NCI-H524 (cell line): ENCODE data around the gene MALAT1.

Source experiments
- DNase-seq, 2 experiments: peaks; one replicate each; lab custom pipeline; 2025; lab: John Stamatoyannopoulos, UW

MALAT1 gene

DNA sequence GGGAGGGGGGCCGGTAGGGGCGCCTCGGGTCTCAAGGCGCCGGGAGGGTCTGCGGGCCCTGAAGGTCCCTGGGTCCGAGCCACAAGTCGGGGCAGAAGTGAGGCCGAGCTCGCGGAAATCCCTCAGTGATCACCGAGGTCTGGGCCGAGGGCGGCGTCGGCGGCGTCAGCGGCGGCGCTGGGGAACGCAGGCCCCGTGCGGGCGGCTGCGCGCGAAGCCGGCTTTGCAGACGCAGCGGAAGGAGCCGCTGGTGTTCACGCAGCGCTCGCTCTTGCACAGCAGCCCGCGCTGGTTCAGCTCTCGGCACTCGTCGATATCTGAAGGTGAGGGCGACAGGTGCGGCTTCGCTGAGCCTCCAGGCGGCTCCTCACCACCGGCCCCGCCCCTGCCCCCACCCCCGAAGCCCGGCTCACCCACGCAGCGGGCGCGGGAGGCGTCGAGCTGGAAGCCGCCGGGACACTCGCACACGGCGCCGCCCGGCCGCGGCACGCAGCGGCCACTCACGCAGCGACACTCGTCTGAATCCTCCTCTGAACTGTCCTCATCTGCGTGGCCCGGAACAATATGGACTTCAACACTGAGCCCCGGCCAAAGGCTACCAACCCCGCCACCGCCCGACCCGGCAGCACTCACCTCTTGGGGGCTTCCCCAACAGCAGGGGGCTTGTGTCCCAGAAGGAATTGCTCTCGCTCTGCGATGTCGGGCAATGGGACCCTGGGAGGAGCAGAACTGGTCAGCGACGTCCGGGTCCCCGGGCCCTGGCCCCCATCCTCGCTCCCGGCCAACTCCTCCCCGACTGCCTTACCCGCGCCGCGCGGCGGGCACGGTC lies 40.3 kb downstream of the MALAT1 start:
- no peak for DNase-seq

DNA sequence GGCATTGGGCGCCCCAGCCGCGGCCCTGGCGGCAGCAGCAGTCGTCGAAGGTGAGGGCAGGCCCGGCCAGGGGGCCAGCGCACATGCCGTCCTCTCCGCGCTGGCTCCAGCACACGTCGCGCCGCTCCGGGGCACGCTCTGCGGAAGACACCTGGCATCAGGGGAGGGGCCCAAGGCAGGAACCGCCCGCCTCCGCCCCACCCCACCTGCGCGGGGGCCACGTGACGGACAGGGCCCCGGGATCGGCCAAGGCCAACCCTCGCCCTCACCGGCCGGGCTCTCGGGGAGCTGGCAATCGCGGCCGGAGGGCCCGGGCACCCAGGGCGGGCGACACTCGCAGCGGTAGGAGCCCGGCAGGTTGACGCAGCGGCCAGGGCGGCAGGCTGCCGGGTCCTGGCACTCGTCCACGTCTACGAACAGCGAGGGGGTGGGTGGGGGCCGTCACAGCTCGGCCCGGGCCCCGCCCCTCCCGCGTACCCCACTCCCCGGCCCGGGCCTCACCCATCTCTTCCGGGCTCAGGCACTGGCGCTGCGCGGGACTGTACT lies 41.0 kb downstream of the MALAT1 start:
- DNase-seq: no peak

DNA sequence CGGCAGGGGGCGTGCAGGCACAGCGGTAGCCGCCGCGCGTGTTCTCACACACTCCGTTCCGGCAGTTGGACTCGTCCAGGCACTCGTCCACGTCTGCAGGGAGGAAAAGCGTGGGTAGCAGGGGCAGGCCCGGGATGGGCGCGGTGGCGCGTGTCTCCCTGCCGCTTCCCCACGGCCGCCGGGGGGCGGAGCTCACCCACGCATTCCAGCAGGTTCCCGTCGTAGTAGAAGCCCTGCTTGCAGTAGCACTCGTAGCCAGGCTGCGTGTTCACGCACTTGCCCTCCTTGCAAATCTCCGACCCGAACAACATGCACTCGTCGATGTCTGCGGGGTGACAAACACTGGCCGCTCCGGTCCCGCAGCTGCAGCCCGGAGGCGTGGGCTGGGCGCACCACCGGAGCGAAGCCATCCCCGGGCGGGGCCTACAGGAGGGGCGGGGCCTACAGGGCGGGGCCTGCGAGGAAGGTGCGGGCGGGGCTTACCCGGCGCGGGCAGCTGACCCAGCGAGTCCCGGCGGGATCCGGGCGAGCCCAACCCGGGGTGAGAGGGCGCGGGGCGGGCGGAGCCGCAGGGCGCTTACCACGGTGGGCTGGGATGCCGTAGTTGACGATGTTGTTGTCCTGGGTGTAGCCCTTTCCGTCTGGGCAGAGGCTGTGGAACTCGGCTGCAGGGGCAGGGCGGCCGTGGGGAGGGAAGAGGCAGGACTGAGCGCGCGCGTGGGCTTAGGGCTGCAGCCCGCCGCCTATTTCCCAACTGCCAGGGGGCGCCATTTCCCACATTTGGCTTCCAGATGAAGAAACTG lies 41.6 kb downstream of the MALAT1 start:
- peak; percentile 18 to 58 for DNase-seq

DNA sequence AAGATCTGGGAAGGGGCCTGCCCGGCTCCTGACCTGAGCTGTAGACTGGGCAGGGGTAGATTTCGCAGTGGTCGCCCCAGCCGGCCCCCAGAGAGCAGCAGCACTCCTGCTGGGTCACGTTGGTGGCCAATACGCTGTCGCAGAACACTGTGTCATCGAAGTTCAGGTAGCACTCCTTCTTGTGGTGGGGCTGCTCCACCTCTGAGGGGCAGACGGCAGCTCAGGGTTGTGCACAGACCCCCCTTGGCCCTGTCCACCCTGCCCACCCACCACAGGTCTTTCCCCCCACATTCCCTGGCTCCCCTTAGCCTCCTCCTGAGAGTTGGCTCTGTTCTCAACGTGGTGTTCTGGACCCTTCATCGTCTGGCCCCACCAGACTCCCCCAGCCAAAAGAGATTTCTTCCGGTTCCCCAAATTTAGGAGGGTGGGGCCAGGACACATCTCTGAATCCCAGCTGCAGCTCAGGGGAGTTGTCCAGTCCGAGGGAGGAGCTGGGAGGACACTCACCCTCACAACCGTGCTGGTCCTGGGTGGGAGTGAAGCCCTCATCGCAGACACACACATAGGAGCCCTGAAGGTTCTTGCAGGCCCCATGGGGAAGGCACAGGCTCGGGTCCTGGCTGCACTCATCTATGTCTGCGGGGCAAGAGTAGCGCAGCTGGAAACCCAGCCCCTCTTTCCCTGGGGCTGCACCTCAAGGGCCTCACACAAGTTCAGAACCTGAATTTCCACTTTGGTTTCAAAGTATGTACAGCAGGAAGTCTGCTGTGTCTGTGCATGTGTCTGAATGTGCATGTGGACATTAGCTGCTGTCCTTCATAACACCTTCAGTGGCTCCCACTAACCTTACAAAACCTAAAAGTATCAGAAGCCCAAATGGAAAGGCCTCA lies 42.5 kb downstream of the MALAT1 start:
- no peak for DNase-seq

DNA sequence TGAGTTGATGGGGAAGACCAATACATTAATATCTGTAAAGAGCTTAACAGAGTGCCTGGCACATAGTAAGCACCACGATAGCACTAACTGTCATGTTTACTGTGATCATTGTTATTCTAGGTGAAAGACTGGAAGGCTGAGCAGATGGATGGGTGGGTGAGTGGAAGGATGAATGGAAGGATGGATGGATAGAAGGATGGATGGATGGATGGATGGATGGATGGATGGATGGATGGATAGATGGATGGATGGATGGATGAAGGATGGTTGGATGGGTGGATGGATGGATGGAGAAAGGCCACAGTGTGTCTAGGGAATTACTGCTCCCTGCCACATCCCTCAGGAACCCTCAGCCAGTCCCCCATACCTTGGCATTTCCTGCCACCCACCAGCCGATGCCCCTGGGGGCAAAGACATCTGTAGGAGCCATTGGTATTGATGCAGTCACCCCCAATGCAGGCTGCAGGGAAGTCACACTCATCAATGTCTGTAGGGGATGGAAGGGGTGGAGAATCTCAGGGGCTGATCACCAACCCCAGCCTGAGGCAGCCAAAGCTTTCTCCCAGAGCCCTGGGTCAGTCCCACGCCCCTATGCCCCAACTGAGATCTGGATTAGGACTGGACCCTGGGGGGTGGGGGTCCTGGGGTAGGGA lies 44.0 kb downstream of the MALAT1 start:
- no peak for DNase-seq

DNA sequence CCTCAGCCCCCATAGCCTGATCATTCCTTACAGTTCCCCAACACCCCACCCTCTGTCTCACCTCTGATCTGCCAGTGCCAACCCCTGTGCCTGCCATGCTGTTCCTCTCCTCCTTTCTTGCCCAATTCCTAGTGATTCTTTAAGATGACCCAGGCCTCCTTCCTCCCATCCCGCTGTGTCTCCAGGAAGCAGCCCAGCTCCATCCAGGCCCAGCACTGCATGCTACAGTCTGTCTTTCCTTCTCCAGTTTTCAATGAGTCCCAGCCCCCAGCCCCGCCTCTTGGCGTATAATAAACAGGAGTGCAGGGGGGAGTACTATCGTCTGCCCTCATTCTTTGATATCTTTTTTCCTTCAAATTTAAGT lies 47.0 kb downstream of the MALAT1 start:
- DNase-seq: no peak

DNA sequence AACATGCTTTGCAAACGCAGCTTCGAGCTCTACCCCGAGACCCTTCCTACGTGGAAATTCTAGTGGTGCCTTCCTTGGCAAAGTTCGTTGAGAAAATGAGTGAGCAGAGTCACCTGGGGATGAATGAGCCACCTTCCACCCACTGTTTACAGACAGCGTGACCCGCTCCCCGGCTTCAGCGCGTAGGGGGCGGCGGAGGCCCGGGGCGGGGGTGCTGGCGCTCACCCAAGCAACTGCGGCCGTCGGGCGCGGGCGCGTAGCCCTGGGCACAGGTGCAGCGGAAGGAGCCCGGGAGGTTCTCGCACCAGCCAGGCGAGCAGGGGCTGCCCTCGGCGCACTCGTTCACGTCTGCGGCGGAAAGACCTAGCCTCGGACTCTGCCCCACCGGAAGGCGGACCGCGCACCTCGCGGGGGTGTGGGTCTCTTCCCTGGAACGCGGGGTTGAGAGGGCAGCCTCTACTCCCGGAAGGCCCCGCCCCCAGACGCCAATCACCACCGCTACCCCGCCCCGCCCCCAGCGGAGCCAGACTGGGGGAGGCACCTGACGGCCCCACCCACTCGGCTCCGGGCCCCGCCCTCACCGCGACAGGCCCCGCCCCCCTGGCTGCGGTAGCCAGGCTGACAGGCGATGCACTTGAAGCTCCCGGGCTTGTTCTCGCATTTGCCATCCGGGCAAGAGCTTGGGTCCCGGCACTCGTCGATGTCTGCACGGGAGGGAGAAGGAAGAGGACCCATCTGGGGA lies 47.5 kb downstream of the MALAT1 start:
- DNase-seq: peak in 1 of 2 experiments; percentile 43

DNA sequence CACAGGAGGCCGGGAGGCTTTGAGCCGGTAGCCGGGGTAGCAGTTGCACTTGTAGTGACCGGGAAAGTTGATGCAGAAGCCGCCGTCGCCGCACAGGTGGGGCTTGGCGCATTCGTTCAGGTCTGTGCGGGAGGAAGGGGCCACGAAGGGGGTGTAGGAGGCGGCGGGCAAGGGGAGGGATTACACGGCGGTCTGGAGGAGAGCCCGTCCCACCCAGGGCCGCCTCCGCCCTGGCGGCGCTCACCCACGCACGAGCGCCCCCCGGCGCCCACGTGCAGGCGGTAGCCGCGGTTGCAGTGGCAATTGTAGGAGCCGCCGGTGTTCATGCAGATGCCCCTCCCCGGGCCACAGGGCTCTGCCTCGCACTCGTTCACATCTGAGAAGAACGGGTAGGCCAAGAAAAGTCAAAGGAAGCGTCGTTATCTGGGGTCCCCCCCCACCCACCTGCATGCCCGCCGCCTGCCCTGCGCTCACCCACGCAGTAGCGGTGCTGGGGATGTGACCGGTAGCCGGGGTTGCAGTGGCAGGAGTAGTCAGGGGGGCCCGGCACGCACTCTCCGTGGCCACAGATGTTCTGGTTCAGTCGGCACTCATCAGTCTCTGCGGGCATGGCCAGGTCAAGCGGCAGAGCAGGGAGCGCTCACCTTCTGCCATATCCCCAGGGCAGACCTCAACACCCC lies 48.7 kb downstream of the MALAT1 start:
- DNase-seq: no peak

DNA sequence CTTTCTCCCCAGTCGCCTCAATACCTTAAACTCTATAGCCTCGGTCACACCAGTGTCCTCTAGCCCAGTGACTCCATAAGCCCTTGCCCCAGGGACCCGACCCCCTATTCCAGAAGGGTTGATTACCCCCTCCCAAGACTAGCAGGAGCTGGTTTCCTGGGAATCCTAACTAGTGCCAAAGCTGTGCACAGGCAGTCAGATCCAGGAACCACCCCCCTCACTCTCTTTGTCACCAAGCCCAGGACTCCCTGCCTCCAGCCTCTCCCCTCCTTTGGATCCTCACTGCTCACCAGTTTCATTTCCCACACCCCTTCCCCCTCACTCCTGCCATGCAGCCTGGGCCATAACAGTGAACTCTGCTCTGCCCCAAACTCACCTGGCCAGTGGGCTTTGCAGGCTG lies 49.5 kb downstream of the MALAT1 start:
- DNase-seq: no peak

DNA sequence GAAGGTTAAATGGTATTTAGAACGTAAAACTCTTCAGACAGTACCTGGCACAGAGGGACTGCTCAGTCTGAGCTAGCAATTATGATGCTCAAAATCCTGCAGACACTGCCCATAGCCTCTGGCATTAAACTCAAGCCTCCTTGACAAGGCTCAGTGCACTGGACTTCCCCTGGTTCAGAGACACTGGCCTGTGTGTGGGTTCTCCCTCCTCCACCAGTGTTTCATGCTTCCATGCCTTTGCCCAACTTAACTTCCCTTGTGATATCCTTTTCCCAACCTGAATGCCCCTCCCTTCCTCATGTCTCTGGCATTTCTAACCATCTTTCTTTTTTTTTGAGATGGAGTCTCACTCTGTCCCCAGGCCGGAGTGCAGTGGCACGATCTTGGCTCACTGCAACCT lies 50.3 kb downstream of the MALAT1 start:
- DNase-seq: no peak

DNA sequence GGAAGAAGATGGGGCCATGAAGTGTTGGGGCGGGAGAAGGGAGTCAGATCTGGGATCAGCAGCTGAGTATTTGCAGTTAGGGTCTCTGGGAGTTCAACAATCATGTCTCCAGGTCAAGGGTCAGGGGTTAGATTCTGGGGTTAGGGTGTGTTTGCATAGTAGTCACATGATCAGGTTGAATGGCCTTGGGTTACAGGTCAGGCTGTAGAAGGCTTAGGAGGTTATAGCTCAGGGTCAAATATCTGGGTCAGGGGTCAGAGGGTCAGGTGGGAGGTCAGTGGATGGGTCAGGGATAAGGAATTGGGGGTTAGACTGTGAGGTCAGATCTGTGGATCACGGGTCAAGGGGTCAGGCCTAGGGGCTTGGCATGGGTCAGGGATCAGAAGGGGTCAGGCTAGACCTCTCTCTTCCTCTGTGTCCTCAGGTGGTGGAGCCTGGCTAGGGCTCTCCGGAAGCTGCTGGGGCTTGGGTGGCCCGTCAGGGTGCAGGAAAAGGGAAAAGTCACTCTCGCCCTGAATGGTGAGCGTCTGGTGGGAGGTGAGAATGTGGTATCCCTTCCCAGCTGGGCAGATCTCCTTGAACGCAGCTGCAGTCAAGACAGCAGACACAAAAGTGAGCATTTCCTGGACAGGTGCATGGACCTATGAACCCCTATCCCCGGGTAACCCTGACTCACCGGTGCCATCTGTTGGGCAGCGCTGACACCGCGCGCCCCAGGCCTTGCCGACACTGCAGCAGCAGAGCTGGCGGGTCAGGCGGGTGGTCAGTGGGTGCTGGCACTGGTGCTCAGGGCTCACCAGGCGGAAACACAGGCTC lies 52.9 kb downstream of the MALAT1 start:
- peak in 1 of 2 experiments; percentile 46 for DNase-seq

DNA sequence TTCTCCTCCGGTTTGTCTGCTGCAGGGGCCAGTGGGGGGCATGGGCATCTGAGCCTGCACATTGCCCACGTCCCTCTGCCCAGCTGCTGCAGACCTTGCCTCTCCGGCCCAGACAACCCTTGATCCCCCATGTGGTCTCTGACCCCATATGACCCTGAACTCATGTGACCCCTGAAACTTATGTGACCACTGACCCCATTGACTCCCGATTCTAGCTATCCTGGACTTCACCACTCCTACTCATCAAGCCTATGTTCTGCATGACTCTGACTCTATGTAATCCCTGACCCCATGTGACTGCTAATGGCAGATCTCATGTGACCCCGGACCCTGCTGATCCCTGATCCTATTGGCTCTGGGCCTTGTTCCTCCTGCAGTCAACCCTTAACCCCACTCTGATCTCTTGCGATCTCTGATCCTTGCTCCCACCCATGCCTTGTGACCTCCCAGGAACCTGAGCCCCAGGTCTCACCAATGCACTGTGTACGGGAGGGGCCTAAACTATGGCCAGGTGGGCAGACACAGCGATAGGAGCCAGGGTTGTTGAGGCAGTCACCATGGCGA lies 53.6 kb downstream of the MALAT1 start:
- no peak for DNase-seq

DNA sequence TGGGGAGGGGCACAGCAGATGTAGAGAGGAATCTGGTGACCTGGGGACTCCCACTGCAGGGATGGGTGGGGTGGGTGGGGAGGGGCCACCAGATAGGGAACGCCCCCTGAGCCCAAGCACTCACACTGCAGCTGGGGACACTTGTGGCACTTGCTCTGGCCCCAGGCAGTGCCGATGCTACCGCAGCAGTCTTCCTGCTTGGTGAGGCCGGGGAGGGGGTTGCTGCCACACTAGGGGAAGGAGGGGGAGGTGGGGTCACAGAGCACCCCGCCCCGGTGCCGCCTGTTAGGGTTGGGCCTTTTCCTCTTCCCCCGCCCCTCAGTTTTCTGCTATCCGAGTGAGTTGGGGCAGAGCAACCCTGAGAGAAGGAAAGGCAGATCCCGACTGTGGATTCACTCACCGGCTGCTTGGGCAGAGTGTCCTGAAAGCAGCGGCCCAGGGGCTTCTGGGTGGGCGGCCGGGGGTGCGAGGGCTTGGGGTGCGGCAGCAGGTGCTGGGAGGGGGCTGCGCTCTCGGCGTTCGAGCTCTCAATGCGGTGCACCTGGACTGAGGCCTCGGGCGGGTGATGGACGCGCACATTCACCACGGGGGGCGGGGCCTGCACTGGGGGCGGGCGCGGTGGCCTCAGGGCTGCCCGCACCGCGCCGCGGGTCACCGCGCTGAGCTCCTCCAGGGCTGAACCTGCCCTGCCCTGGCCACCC lies 54.6 kb downstream of the MALAT1 start:
- DNase-seq: peak in 1 of 2 experiments; percentile 25

DNA sequence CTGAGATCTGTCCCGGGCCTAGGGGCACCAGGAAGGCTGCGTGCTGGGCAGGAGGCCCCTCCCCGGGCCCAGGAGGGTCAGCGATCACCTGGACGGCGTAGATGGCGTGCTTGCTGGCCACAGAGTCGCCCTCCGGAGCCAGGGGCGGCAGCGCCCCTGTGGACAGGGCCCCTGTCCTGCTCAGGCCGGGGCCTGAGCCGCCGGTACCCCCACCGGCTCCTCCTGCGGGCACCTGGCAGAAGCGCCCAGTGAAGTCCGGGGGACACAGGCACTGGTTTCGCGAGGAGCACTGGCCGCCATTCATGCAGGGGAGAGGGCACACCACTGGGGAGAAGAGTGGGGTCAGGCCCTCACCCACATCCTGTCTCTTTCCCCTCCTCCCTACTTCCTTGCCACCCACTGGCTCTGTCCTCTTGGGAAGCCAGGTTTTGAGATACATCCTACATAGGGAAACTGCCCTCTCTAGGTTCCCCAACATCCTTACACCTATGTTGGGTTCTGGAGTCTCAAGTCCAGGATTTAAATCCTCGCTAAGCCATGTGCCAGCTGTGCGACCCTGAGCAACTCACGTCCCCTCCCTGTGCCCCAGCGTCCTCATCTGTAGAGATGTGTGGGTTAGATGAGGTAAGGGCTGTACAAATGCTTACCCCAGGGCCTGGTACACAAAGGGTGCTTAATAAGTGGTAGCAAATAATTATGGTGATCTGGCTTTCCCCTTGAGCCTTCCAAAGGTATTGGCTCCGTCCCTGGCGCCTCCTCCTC lies 55.4 kb downstream of the MALAT1 start:
- no peak for DNase-seq

DNA sequence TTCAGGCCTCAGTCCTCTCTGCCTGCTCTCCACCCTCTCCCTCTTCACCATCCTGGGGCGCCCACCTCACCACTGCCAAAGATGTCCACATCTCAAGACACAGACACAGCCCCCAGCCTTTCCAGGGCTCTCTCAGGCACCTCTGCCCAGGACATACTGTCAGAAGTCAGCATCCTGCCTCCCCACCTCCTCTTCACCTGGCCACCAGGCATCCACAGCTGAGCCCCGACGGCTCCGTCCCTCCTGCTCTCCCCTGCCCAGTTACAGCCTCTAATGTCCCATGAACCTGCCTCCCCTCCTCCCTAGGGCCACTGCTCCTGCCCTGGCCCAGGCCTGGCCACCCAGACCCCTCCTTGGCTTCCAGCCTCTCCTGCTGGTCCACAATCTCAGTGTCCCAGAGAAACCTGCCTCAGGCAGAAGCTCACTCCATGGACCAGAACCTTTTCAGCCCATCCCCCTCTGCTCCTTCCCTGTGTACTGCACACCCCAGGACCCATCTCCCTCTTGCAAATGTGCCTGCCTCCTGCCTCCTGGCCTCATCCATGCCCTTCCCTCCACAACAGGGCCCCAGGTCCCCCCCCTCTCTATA lies 56.1 kb downstream of the MALAT1 start:
- DNase-seq: no peak

DNA sequence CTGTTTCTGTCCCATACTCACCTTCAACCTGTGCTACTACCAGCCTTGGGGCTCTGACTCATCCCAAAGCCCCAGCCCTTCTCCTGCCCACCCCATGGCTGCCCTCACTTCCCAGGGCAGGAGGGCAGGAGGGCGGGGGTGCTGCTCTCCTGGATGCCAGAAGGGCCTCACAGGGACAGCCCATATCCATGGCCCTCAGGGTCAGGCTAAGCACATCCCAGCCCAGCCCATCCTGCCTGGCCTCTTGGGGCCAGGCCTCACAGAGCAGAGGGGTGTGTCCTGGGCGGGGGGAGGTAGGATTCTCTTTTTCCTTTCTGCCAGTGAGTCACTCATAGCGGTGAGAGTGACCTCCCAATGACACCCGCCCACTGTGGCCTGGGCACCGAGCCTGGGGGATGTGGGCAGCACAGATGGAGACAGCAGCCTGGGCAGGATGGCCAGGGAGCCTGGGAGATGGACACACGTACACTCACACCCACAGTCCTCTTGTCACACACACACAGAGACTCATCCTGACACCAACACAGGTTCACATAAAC lies 56.9 kb downstream of the MALAT1 start:
- no peak for DNase-seq
